GM19238 (cell line): Measurements from ENCODE around the gene FGFBP2.

Source experiments
- DNase-seq: peaks from one replicate; pipeline ENCODE4 v3.0.0; 2011; ENCODE audit warnings: low spot score; ENCODE audit not compliant: insufficient read length

Gene FGFBP2

GRCh38 chr4:15968551-15969300 lies 5.8 kb upstream of the FGFBP2 start:
- DNase-seq: no peak

GRCh38 chr4:15965325-15965724 lies 2.4 kb upstream of the FGFBP2 start:
- DNase-seq: no peak

- no peak for DNase-seq
Measured at GRCh38 chr4:15964159-15964558, 1.2 kb upstream of the FGFBP2 start.

GRCh38 chr4:15963576-15963975 lies 601 bp upstream of the FGFBP2 start:
- no peak for DNase-seq

GRCh38 chr4:15961781-15962510 lies 1.0 kb downstream of the FGFBP2 start:
- no peak for DNase-seq

GRCh38 chr4:15958562-15958961 lies 4.4 kb downstream of the FGFBP2 start:
- no peak for DNase-seq

- DNase-seq: peak; percentile 69
Measured at GRCh38 chr4:15956179-15956850, 6.7 kb downstream of the FGFBP2 start.

- no peak for DNase-seq
Measured at GRCh38 chr4:15955670-15956069, 7.3 kb downstream of the FGFBP2 start.

- no peak for DNase-seq
Measured at GRCh38 chr4:15953625-15954024, 9.3 kb downstream of the FGFBP2 start.

- DNase-seq: no peak
Measured at GRCh38 chr4:15951781-15952180, 11.2 kb downstream of the FGFBP2 start.

- no peak for DNase-seq
Measured at GRCh38 chr4:15948826-15949225, 14.1 kb downstream of the FGFBP2 start.

GRCh38 chr4:15947684-15948083 lies 15.3 kb downstream of the FGFBP2 start:
- DNase-seq: no peak

GRCh38 chr4:15945516-15945915 lies 17.5 kb downstream of the FGFBP2 start:
- DNase-seq: no peak

GRCh38 chr4:15944895-15945294 lies 18.1 kb downstream of the FGFBP2 start:
- no peak for DNase-seq

GRCh38 chr4:15942283-15942682 lies 20.7 kb downstream of the FGFBP2 start:
- DNase-seq: no peak

- no peak for DNase-seq
Measured at GRCh38 chr4:15938640-15939039, 24.3 kb downstream of the FGFBP2 start, which contains the start of gene FGFBP1. Gene FGFBP1 (minus strand): TSS chr4:15938740. CDS start chr4:15936632, 2,108 bp downstream.

GRCh38 chr4:15938182-15938581 lies 24.8 kb downstream of the FGFBP2 start:
- no peak for DNase-seq

GRCh38 chr4:15936495-15936894 lies 26.5 kb downstream of the FGFBP2 start:
- no peak for DNase-seq

GRCh38 chr4:15935504-15936402 lies 27.2 kb downstream of the FGFBP2 start:
- DNase-seq: no peak

- no peak for DNase-seq
Measured at GRCh38 chr4:15934259-15934658, 28.7 kb downstream of the FGFBP2 start.
